Subcutaneous adipose tissue (tissue), 4 donors: ENCODE data around the gene RDH12. TPM values are rescaled to one million over a fixed set of nuclear protein-coding genes. Genes with fewer than 3 reads are reported as not detected.

ENCODE experiments used
- CTCF ChIP-seq: fragments of 450-650 bp; IDR thresholded peaks from one replicate; pipeline ENCODE4 v1.5.1; 2016; ENCODE audit warnings: low read depth, mild to moderate bottlenecking, control low read depth, antibody characterized with exemption, moderate library complexity
- total RNA-seq, 4 donors: library from RNA; depleted of rRNA; stranded (reverse); fragments of >200 nt; gene quantifications; one replicate each; pipeline ENCODE4 v1.1.0, GENCODE V29; 2016

RDH12 gene
- total RNA-seq, 4 donors from 2014 or later, result 1.5 TPM; not detected in 3

- no peak for TF ChIP-seq CTCF
These were observed 54.8 kb downstream of the RDH12 start for GRCh38 chr14:67756496-67756895.

- no peak for TF ChIP-seq CTCF
These were observed 55.5 kb downstream of the RDH12 start for GRCh38 chr14:67757175-67757574.

GRCh38 chr14:67759916-67760315 is 58.2 kb downstream of the RDH12 start:
- TF ChIP-seq CTCF, result no peak

GRCh38 chr14:67762051-67762450 is 60.4 kb downstream of the RDH12 start:
- TF ChIP-seq CTCF, result no peak

GRCh38 chr14:67763158-67763822 is 61.6 kb downstream of the RDH12 start:
- no peak for TF ChIP-seq CTCF

- TF ChIP-seq CTCF, result no peak
These were observed 62.8 kb downstream of the RDH12 start for GRCh38 chr14:67764496-67764895.

- no peak for TF ChIP-seq CTCF
These were observed 63.6 kb downstream of the RDH12 start for GRCh38 chr14:67765192-67765834.
